Measurements from ENCODE around the gene HNRNPLL. TPM values are rescaled to one million over a fixed set of nuclear protein-coding genes. Genes with fewer than 3 reads are reported as not detected.

The HNRNPLL gene
- total and polyA plus RNA-seq, 2 of the 8 experiments (the other 6 are each of a cell fraction or from before 2014, with no cell fraction given), result 18.6 to 69.3 TPM

- 91% methylated on average over 6 of the region's 6 CpGs; no CpG with 5 or more reads in 1 of the 2 experiments for WGBS, 2 experiments (ENCODE audit: extremely low coverage in 1 of 2, insufficient coverage in 1 of 2, insufficient read length in 1 of 2, insufficient replicate concordance in 2 of 2, low coverage in 1 of 2, low lambda C conversion rate in 2 of 2, missing lambda C conversion rate in 1 of 2)
- TF ChIP-seq NANOG (IDR thresholded peaks at IDR 0.05; ENCODE audit: insufficient read depth, low read depth, low read length, poor library complexity, severe bottlenecking) (no peak), RFX5 (IDR thresholded peaks at IDR 0.05; ENCODE audit: borderline replicate concordance, low read depth, low read length) (no peak), CBX8 (IDR thresholded peaks at IDR 0.05; ENCODE audit: borderline replicate concordance, low read depth, low read length) (no peak), EGR1 (IDR thresholded peaks at IDR 0.05; ENCODE audit: borderline replicate concordance, low read depth, low read length) (no peak), NRF1 (IDR thresholded peaks at IDR 0.05; ENCODE audit: low read depth, low read length) (no peak), BACH1 (IDR thresholded peaks at IDR 0.05; ENCODE audit: low read length) (no peak), CHD2 (IDR thresholded peaks at IDR 0.05; ENCODE audit: low read length) (no peak), KDM5A (IDR thresholded peaks at IDR 0.05; ENCODE audit: low read length) (no peak), SIRT6 (IDR thresholded peaks at IDR 0.05; ENCODE audit: low read length) (no peak), USF2 (IDR thresholded peaks at IDR 0.05; ENCODE audit: low read length) (no peak), ASH2L (IDR thresholded peaks at IDR 0.05; ENCODE audit: low read length) (no peak), POLR2A (IDR thresholded peaks at IDR 0.05; ENCODE audit: control extremely low read depth in 1 of 2, low read depth in 2 of 2, low read length in 2 of 2) (no peak)
These were observed 46.5 kb downstream of the HNRNPLL start for GRCh38 chr2:38556006-38556801.

More at GRCh38 chr2:38556006-38556801, 46.5 kb downstream of the HNRNPLL start:
- no peak overlapping the region for H3K4me3 ChIP-seq (ENCODE audit: extremely low read depth in 1 of 4, insufficient read depth in 2 of 4, low read depth in 3 of 4, low read length in 4 of 4)
- no peaks in the 10 kb centered on the region for H3K9me3 ChIP-seq (ENCODE audit: insufficient read depth in 2 of 2, low read depth in 1 of 2, low read length in 1 of 2)
- no peaks in the 10 kb centered on the region for H3K4me1 ChIP-seq (replicated peaks in 1 of 4; ENCODE audit: control insufficient read depth in 3 of 4, insufficient read depth in 4 of 4, low read length in 3 of 4)
- DNase-seq (ENCODE audit: low read depth in 1 of 2, low spot score in 2 of 2), result no peak
- H2BK5ac ChIP-seq (ENCODE audit: low read depth, low read length), result no peak overlapping the region
- H3K23ac ChIP-seq (ENCODE audit: insufficient read length), result no peak overlapping the region
- no peak overlapping the region for H2BK15ac ChIP-seq (ENCODE audit: low read length)
- no peaks in the 10 kb centered on the region for H4K20me1 ChIP-seq (replicated peaks in 1 of 2; ENCODE audit: control insufficient read depth in 1 of 2, insufficient read depth in 2 of 2, low read length in 2 of 2)
- ChIA-PET POLR2A (ENCODE audit: partially characterized antibody) (interaction anchor here (0.6 to 2.5 kb wide), 10 partner anchors 8 to 195 kb away, joined by 3 to 11 read pairs (median 4); partner anchors contain the start of genes HNRNPLL and SRSF7), CTCF (ENCODE audit: partially characterized antibody) (interaction anchor here (0.5 to 5.9 kb wide), 19 partner anchors 9 to 479 kb away, joined by 3 to 38 read pairs (median 5); no protein-coding TSS in a partner anchor)
- no peak overlapping the region for H2BK120ac ChIP-seq (replicated peaks; ENCODE audit: low read depth, low read length)
- no peak overlapping the region for H4K8ac ChIP-seq (ENCODE audit: extremely low read depth, insufficient read depth, low read length)
- no peak overlapping the region for H3K9ac ChIP-seq (replicated peaks in 1 of 4; ENCODE audit: extremely low read depth in 1 of 4, low read depth in 3 of 4, low read length in 3 of 4)
- H3K4me2 ChIP-seq (ENCODE audit: insufficient read depth in 1 of 2, low read depth in 2 of 2, low read length in 2 of 2), result no peak overlapping the region
- no peak overlapping the region for H2AK5ac ChIP-seq (ENCODE audit: low read depth, low read length)
- H3K14ac ChIP-seq (ENCODE audit: insufficient read length), result no peak overlapping the region
- H3K27me3 ChIP-seq (replicated peaks in 1 of 4; ENCODE audit: control insufficient read depth in 3 of 4, extremely low read depth in 1 of 4, insufficient read depth in 3 of 4, low read length in 3 of 4), result no peaks in the 10 kb centered on the region
- H2BK20ac ChIP-seq (ENCODE audit: low read length), result no peak overlapping the region
- no peaks in the 10 kb centered on the region for H3K79me1 ChIP-seq (ENCODE audit: low read depth, low read length)
- H3K56ac ChIP-seq (replicated peaks; ENCODE audit: insufficient read length, low read depth, low read length), result no peak overlapping the region
- H4K91ac ChIP-seq (replicated peaks; ENCODE audit: insufficient read length, low read length), result no peak overlapping the region
- H2AFZ ChIP-seq (ENCODE audit: low read length), result no peak overlapping the region
- no peak overlapping the region for H2BK12ac ChIP-seq (ENCODE audit: low read depth, low read length)
- no peak for FAIRE-seq
- no peak overlapping the region for H4K5ac ChIP-seq (ENCODE audit: insufficient read length, low read depth, low read length)
- no peaks in the 10 kb centered on the region for H3K79me2 ChIP-seq (ENCODE audit: control insufficient read depth in 1 of 2, insufficient read depth in 2 of 2, low read length in 2 of 2)
- H3K4ac ChIP-seq (replicated peaks; ENCODE audit: insufficient read length, low read depth, low read length), result no peak overlapping the region
- H3K23me2 ChIP-seq (ENCODE audit: low read depth, low read length), result no peaks in the 10 kb centered on the region
- H3K27ac ChIP-seq (ENCODE audit: low read depth, low read length), result no peak overlapping the region
- peaks cover 0 to 12% (median 3%) of the 10 kb centered on the region in 4 experiments; a peak in 3 of 8 replicates for H3K36me3 ChIP-seq (ENCODE audit: control insufficient read depth in 2 of 4, insufficient read depth in 4 of 4, low read length in 3 of 4)
- H3K18ac ChIP-seq (ENCODE audit: extremely low read depth, low read length), result no peak overlapping the region

All from H1 (cell line).